Lower leg skin (tissue), 3 donors: ENCODE results near the gene GJD2.

ENCODE experiments used
- CTCF ChIP-seq, 3 donors: fragments of 450-650 bp; IDR thresholded peaks; one replicate each; pipeline ENCODE4 v1.5.1; 2016; ENCODE audit warnings: antibody characterized with exemption in 3 of 3, mild to moderate bottlenecking in 3 of 3, moderate library complexity in 2 of 3
- POLR2A ChIP-seq, 2 donors: fragments of 450-650 bp; IDR thresholded peaks; one replicate each; pipeline ENCODE4 v1.6.1; 2016 to 2017; ENCODE audit warnings: antibody characterized with exemption in 2 of 2, mild to moderate bottlenecking in 1 of 2, moderate library complexity in 1 of 2

DNA sequence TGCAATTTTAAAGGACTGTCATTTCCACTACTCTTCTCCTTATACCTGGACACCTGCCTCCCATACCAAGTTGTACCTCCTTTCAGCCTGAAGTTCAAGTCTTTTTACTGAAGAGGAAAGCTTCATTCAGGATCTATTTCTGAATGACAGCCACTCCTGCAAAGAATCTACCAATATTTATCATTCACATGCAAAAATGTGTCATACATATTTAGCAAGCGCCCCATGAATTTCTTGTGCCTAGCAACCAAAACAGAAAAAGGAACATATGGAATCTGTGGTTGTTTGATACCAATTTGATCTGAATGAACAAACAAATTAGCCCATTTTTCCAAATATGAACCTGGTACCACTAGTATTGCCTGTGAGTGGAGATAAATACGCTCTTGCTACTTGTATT lies 16.8 kb downstream of the GJD2 start:
- TF ChIP-seq CTCF (IDR thresholded peaks at IDR 0.05) (no peak), POLR2A (IDR thresholded peaks at IDR 0.05) (no peak)
